Hepatocyte (in vitro differentiated cells): ENCODE data around the gene TBCD. TPM values are rescaled to one million over a fixed set of nuclear protein-coding genes. Genes with fewer than 3 reads are reported as not detected.

ENCODE experiments used
- DNase-seq: peaks from one replicate; pipeline ENCODE4 v3.0.0-alpha.2; 2016; ENCODE audit warnings: low spot score
- H2AFZ ChIP-seq: fragments of 200-600 bp; sonication (generic); 2 replicates; pipeline ENCODE4 v1.6.0; 2016; ENCODE audit warnings: antibody characterized with exemption, mild to moderate bottlenecking
- H3K27ac ChIP-seq: fragments of 200-600 bp; sonication (generic); 2 replicates; pipeline ENCODE4 v1.5.1; 2016; ENCODE audit warnings: mild to moderate bottlenecking
- H3K27me3 ChIP-seq: fragments of 200-600 bp; sonication (generic); 2 replicates; pipeline ENCODE4 v1.6.1; 2016
- H3K36me3 ChIP-seq: fragments of 200-600 bp; sonication (generic); replicated peaks from 2 replicates; pipeline ENCODE4 v1.5.1; 2016; ENCODE audit warnings: low read depth; ENCODE audit not compliant: insufficient read depth
- H3K4me1 ChIP-seq: fragments of 200-600 bp; sonication (generic); 2 replicates; pipeline ENCODE4 v1.5.1; 2016; ENCODE audit warnings: mild to moderate bottlenecking, moderate library complexity; ENCODE audit not compliant: insufficient read depth
- H3K4me2 ChIP-seq: fragments of 200-600 bp; sonication (generic); 2 replicates; pipeline ENCODE4 v1.6.0; 2016
- H3K4me3 ChIP-seq: fragments of 200-600 bp; sonication (generic); 2 replicates; pipeline ENCODE4 v1.5.1; 2016; ENCODE audit warnings: mild to moderate bottlenecking
- H3K79me2 ChIP-seq: fragments of 200-600 bp; sonication (generic); 2 replicates; pipeline ENCODE4 v1.6.0; 2017; ENCODE audit warnings: mild to moderate bottlenecking
- H3K9me2 ChIP-seq: fragments of 200-600 bp; sonication (generic); replicated peaks from 2 replicates; pipeline ENCODE4 v1.6.0; 2017; ENCODE audit warnings: mild to moderate bottlenecking; ENCODE audit not compliant: insufficient read depth
- H3K9me3 ChIP-seq: fragments of 200-600 bp; sonication (generic); 2 replicates; pipeline ENCODE4 v1.5.1; 2016; ENCODE audit warnings: low read depth, mild to moderate bottlenecking
- H4K20me1 ChIP-seq: fragments of 200-600 bp; sonication (generic); 2 replicates; pipeline ENCODE4 v1.6.0; 2016; ENCODE audit warnings: mild to moderate bottlenecking; ENCODE audit not compliant: insufficient read depth, poor library complexity, severe bottlenecking
- CTCF ChIP-seq: fragments of 200-600 bp; sonication (generic); IDR thresholded peaks from 2 replicates; pipeline ENCODE4 v1.5.1; 2016; ENCODE audit warnings: antibody characterized with exemption, mild to moderate bottlenecking; ENCODE audit not compliant: poor library complexity
- EZH2 ChIP-seq: fragments of 200-600 bp; sonication (generic); IDR thresholded peaks from 2 replicates; pipeline ENCODE4 v1.6.1; 2016; ENCODE audit warnings: antibody characterized with exemption, mild to moderate bottlenecking, borderline replicate concordance
- EZH2phosphoT487 ChIP-seq: fragments of 200-600 bp; sonication (generic); IDR thresholded peaks from one replicate; pipeline ENCODE4 v1.6.1; 2018; ENCODE audit warnings: antibody characterized with exemption, mild to moderate bottlenecking, low read depth, moderate library complexity; ENCODE audit not compliant: unreplicated experiment, severe bottlenecking
- WGBS: methylation state at CpG from one replicate; pipeline ENCODE4 v1.1.6; 2016; ENCODE audit warnings: low lambda C conversion rate; ENCODE audit errors: missing lambda C conversion rate; 5-methylcytosine and 5-hydroxymethylcytosine counted together
- polyA plus RNA-seq: library from polyadenylated mRNA; unstranded; fragments of >200 nt; fragmentation: Nextera tagmentation; extraction: Ambion mirVana; gene quantifications from 2 replicates; pipeline ENCODE4 v1.2.1, GENCODE V29; 2016
- total RNA-seq: library from RNA; depleted of rRNA; stranded (reverse); fragments of >200 nt; gene quantifications from 2 replicates; pipeline ENCODE4 v1.2.3, GENCODE V29; 2014

The TBCD gene
- total and polyA plus RNA-seq, 2 experiments from 2014 or later = 24.5 to 41.5 TPM

- no peaks in the 10 kb centered on the region for H3K9me2 ChIP-seq
- no peaks in the 10 kb centered on the region for H3K27me3 ChIP-seq
- WGBS = 96% methylated on average over 20 of the region's 20 CpGs
- no peak overlapping the region for H2AFZ ChIP-seq
- H4K20me1 ChIP-seq = no peaks in the 10 kb centered on the region
- no peak overlapping the region for H3K4me2 ChIP-seq
- no peaks in the 10 kb centered on the region for H3K79me2 ChIP-seq
- no peaks in the 10 kb centered on the region for H3K36me3 ChIP-seq
- TF ChIP-seq EZH2 (no peak), CTCF (no peak), EZH2phosphoT487 (no peak)
- no peak overlapping the region for H3K4me3 ChIP-seq
- no peaks in the 10 kb centered on the region for H3K9me3 ChIP-seq
- no peak for DNase-seq
- no peak overlapping the region for H3K27ac ChIP-seq
- no peaks in the 10 kb centered on the region for H3K4me1 ChIP-seq
Observed at GRCh38 chr17:82814834-82815233, 63.0 kb downstream of the TBCD start.

DNA sequence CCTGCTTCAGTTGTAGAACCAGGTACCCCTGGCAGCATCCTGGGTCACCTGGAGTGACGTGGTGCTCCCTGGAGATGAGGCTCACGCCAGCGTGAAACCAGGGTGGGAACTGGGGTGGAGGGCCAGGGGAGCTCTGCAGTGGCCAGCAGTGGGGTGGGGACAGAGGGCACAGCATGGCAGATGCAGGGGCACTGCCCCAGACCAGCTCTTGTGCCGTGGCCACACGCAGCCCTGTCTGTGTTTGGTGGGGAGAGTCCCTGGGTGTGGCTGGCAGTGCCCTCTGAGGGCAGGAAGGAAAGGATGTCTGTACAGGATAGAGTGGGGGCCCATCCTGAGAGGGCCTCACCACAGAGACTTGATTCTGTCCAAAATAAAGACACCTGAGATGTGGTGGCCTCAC lies 63.5 kb downstream of the TBCD start:
- DNase-seq = no peak
- no peak overlapping the region for H2AFZ ChIP-seq
- no peaks in the 10 kb centered on the region for H4K20me1 ChIP-seq
- no peaks in the 10 kb centered on the region for H3K79me2 ChIP-seq
- no peaks in the 10 kb centered on the region for H3K27me3 ChIP-seq
- no peak overlapping the region for H3K4me3 ChIP-seq
- H3K27ac ChIP-seq = no peak overlapping the region
- peaks cover 4% of the 10 kb centered on the region for H3K9me3 ChIP-seq
- H3K9me2 ChIP-seq = no peaks in the 10 kb centered on the region
- H3K36me3 ChIP-seq = no peaks in the 10 kb centered on the region
- no peaks in the 10 kb centered on the region for H3K4me1 ChIP-seq
- TF ChIP-seq CTCF (no peak), EZH2 (no peak), EZH2phosphoT487 (no peak)
- 93% methylated on average over 5 of the region's 5 CpGs for WGBS
- H3K4me2 ChIP-seq = no peak overlapping the region

DNA sequence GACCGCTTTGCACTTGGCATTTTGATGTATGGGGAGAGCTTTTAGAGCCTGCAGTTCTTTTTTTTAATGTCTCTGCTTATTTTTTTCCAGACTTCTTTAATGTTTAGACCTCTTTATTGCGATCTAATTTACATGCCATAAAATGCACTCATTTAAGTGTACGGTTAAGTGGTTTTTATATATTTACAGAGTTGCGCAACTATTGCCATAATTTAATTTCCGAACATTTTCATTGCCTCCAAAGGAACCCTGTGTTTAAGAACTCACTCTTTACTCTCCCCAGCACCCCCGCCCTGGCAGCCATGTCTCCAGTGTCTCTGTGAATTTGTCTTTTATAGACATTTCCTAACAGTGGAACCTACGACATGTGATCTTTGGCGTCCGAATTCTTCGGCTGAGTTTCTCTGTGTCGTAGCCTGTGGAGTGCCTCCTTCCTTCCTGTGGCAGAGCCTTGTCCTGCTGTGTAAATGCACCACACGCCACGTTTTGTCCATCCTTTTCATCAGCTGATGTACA lies 64.0 kb downstream of the TBCD start:
- no peak for DNase-seq
- Histone ChIP-seq H3K9me3 (peaks cover 9% of the 10 kb centered on the region), H3K79me2 (no peaks in the 10 kb centered on the region), H3K4me3 (no peak overlapping the region), H3K4me1 (no peaks in the 10 kb centered on the region), H2AFZ (no peak overlapping the region), H3K9me2 (no peaks in the 10 kb centered on the region), H4K20me1 (no peaks in the 10 kb centered on the region), H3K27ac (no peak overlapping the region), H3K4me2 (no peak overlapping the region), H3K27me3 (no peaks in the 10 kb centered on the region), H3K36me3 (no peaks in the 10 kb centered on the region)
- WGBS = 85% methylated on average over 13 of the region's 13 CpGs
- TF ChIP-seq EZH2phosphoT487 (no peak), EZH2 (no peak), CTCF (no peak)

DNA sequence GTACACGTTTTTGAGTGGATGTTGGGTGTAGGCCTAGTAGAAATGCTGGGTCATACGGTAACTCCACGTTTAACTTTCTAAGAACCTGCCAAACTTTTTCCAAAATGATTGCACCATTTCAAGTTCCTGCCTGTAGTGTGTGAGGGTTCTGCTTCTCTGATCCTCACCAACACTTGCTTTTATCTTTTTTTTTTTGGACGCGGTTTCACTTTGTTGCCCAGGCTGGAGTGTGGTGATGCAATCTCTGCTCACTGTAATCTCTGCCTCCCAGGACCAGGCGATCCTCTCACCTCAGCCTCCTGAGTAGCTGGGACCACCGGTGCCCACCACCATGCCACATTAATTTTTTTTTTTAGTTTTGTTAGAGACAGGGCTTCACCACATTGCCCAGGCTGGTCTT lies 64.5 kb downstream of the TBCD start:
- no peaks in the 10 kb centered on the region for H3K4me1 ChIP-seq
- DNase-seq = no peak
- H3K27me3 ChIP-seq = no peaks in the 10 kb centered on the region
- H4K20me1 ChIP-seq = no peaks in the 10 kb centered on the region
- no peaks in the 10 kb centered on the region for H3K36me3 ChIP-seq
- H3K27ac ChIP-seq = no peak overlapping the region
- H3K4me2 ChIP-seq = no peak overlapping the region
- TF ChIP-seq CTCF = no peak
- TF ChIP-seq EZH2phosphoT487 = no peak
- TF ChIP-seq EZH2 = no peak
- no peaks in the 10 kb centered on the region for H3K9me2 ChIP-seq
- no peak overlapping the region for H3K4me3 ChIP-seq
- no peaks in the 10 kb centered on the region for H3K79me2 ChIP-seq
- 98% methylated on average over 6 of the region's 7 CpGs for WGBS
- H3K9me3 ChIP-seq = peaks cover 10% of the 10 kb centered on the region
- H2AFZ ChIP-seq = no peak overlapping the region
